ENCODE results near the gene MAD1L1.

DNA sequence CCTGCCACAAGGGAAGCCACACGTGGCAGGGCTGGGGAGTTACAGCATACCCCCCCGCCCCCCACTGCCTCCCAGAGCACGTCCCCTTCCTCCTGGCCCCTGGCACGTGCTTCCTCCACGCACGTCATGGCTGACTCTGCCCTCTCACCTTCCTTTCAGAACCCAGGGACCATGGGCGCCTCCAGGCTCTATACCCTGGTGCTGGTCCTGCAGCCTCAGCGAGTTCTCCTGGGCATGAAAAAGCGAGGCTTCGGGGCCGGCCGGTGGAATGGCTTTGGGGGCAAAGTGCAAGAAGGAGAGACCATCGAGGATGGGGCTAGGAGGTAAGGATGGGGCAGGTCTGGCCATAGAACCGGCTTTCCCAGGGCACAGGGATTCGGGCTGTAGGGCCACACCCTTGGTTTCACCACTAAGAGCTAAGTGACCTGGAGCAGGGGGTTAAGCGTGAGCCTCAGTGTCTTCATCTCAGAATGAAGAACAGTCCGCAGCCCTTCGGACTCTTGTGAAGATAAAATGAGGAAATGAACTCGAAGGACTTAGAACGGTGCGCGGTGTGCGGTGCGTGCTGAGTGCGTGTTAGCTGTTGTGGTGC, 11.8 kb upstream of the MAD1L1 start:
- TF ChIP-seq CTCF (IDR thresholded peaks at IDR 0.05) (no peak), EP300 (IDR thresholded peaks at IDR 0.05; ENCODE audit: low read depth) (no peak)
